Right lobe of liver (tissue), 6 donors: Measurements from ENCODE around the gene DNAJC10. TPM values are rescaled to one million over a fixed set of nuclear protein-coding genes. Genes with fewer than 3 reads are reported as not detected.
"Not testable (repeated sequence)": the region's sequence is repeated elsewhere in the genome, so short reads cannot be mapped to it uniquely, and the experiment has no call there.

Source experiments
- ATAC-seq, 4 donors: fragments of 200-7000 bp; cut with Tn5 transposase; one replicate each; pipeline ENCODE4 v1.9.1; 2020; ENCODE audit warnings: mild to moderate bottlenecking in 4 of 4, moderate library complexity in 4 of 4
- DNase-seq, 3 donors: peaks; one replicate each; pipeline ENCODE4 v3.0.0-alpha.2; 2020
- H3K27ac ChIP-seq, 3 donors: fragments of 200-600 bp; one replicate each; pipeline ENCODE4 v1.8.0; 2022
- H3K27me3 ChIP-seq, 2 donors: fragments of 200-600 bp; one replicate each; pipeline ENCODE4 v1.8.0; 2022
- H3K36me3 ChIP-seq, 4 donors: fragments of 200-600 bp; sonication (generic) in 1 of 4; one replicate each; pipeline versions ENCODE4 v1.5.1 to v1.8.0; 2017 to 2022; ENCODE audit warnings: control low read depth in 1 of 4
- H3K4me1 ChIP-seq, 4 donors: fragments of 200-600 bp; sonication (generic) in 1 of 4; one replicate each; pipeline versions ENCODE4 v1.5.1 to v1.8.0; 2017 to 2022; ENCODE audit warnings: control low read depth in 1 of 4
- H3K4me3 ChIP-seq, 3 donors: fragments of 200-600 bp; one replicate each; pipeline ENCODE4 v1.8.0; 2022
- H3K9me3 ChIP-seq, 4 donors: fragments of 200-600 bp; sonication (generic) in 1 of 4; one replicate each; pipeline versions ENCODE4 v1.5.1 to v1.8.0; 2017 to 2022; ENCODE audit warnings: control low read depth in 1 of 4
- CTCF ChIP-seq, 4 donors: fragments of 200-600 bp in 3 of 4; fragments of 450-650 bp in 1 of 4; IDR thresholded peaks; one replicate each; pipeline versions ENCODE4 v1.5.1 to v1.8.0; 2016 to 2022; ENCODE audit warnings: antibody characterized with exemption in 4 of 4, mild to moderate bottlenecking in 2 of 4
- POLR2A ChIP-seq: fragments of 450-650 bp; IDR thresholded peaks from one replicate; pipeline ENCODE4 v1.6.1; 2017; ENCODE audit warnings: antibody characterized with exemption, mild to moderate bottlenecking
- WGBS: methylation state at CpG from one replicate; pipeline ENCODE4 v1.1.6; 2018; ENCODE audit warnings: low coverage, low lambda C conversion rate; ENCODE audit not compliant: insufficient coverage; ENCODE audit errors: missing lambda C conversion rate; 5-methylcytosine and 5-hydroxymethylcytosine counted together
- intact Hi-C, 2 donors: fragments of 100-400 bp; cut with DNase I; formaldehyde crosslinking; loops; one replicate each; pipeline versions ENCODE4 v1.11.2 to v1.14.1; 2022
- total RNA-seq, 6 experiments: library from RNA; depleted of rRNA in 2 of 6; stranded (reverse); fragments of >200 nt in 2 of 6; fragmentation: NEBNext Ultra II Directional in 3 of 6; extraction: Animal tissue kit (Norgen Biotek cat#: 25700) in 3 of 6; gene quantifications; one replicate each; pipeline versions ENCODE4 v1.1.0 to v1.2.4, GENCODE V29; 2016 to 2023
- donor health status: DM: no; HTN: yes; CAD: no.
- donor health status: DM: no; HTN: no; CAD: no.
- donor health status: DM: no; HTN: no; CAD: no.
- donor health status: DM: no; HTN: yes; CAD: no.
- donor health status: DM: no; HTN: yes; CAD: no.

DNAJC10 gene
- total RNA-seq, 6 experiments from 2014 or later: 26.1 to 37.7 (median 33.0) TPM

- no peak for DNase-seq
- H3K4me1 ChIP-seq: peaks cover 0 to 14% (median 6%) of the 10 kb centered on the region in 4 donors
- intact Hi-C loops: no loop called here
- ATAC-seq: no peak
- no peak overlapping the region for H3K4me3 ChIP-seq
- no peaks in the 10 kb centered on the region for H3K27me3 ChIP-seq
- WGBS: 100% methylated on average over 1 of the region's 1 CpG
- no peaks in the 10 kb centered on the region for H3K9me3 ChIP-seq
- H3K27ac ChIP-seq: no peak overlapping the region
- H3K36me3 ChIP-seq: peaks cover 0 to 9% (median 4%) of the 10 kb centered on the region in 4 donors
- TF ChIP-seq CTCF (IDR thresholded peaks at IDR 0.05) (no peak), POLR2A (no peak)
Observed at GRCh38 chr2:182733572-182733971, 17.5 kb downstream of the DNAJC10 start.

DNA sequence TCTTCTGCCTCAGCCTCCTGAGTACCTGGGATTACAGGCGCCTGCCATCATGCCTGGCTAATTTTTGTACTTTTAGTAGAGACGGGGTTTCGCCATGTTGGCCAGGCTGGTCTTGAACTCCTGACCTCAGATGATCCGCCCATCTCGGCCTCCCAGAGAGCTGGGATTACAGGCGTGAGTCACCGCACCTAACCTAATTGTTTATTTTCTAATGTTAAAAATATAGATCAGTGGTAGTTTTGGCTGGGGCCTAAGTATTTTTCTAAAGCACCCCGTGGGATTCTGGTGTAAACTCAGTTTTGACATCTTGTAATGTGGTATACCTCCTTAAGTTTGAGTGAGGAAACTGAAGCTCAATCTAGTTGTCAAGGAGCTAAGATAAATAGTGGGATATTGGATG, 20.8 kb downstream of the DNAJC10 start:
- H3K4me3 ChIP-seq, H3K9me3 ChIP-seq, ATAC-seq, H3K27me3 ChIP-seq, intact Hi-C loops, H3K4me1 ChIP-seq, DNase-seq, H3K27ac ChIP-seq: not testable (repeated sequence)
- H3K36me3 ChIP-seq: peaks cover 0 to 16% (median 4%) of the 10 kb centered on the region in 4 donors
- 100% methylated on average over 6 of the region's 8 CpGs for WGBS

- intact Hi-C loops: no loop called here
- Histone ChIP-seq H3K4me1 (no peaks in the 10 kb centered on the region), H3K36me3 (peaks cover 0 to 42% (median 7%) of the 10 kb centered on the region in 4 donors), H3K9me3 (no peaks in the 10 kb centered on the region), H3K27ac (no peak overlapping the region), H3K27me3 (no peaks in the 10 kb centered on the region), H3K4me3 (no peak overlapping the region)
- no peak for DNase-seq
- WGBS: 74% methylated on average over 2 of the region's 2 CpGs
- no peak for ATAC-seq
- TF ChIP-seq CTCF (IDR thresholded peaks at IDR 0.05) (no peak), POLR2A (no peak)
Observed at GRCh38 chr2:182740701-182741100, 24.6 kb downstream of the DNAJC10 start.

GRCh38 chr2:182741620-182742019, 25.6 kb downstream of the DNAJC10 start:
- TF ChIP-seq CTCF (IDR thresholded peaks at IDR 0.05) (no peak), POLR2A (no peak)
- Histone ChIP-seq H3K27me3 (no peaks in the 10 kb centered on the region), H3K9me3 (no peaks in the 10 kb centered on the region), H3K36me3 (peaks cover 0 to 38% (median 5%) of the 10 kb centered on the region in 4 donors), H3K4me3 (no peak overlapping the region), H3K4me1 (no peaks in the 10 kb centered on the region), H3K27ac (no peak overlapping the region)
- DNase-seq (no peak), ATAC-seq (no peak)
- intact Hi-C loops: no loop called here
- WGBS: 88% methylated on average over 2 of the region's 2 CpGs

- no peak for ATAC-seq
- WGBS: 77% methylated on average over 1 of the region's 2 CpGs
- TF ChIP-seq POLR2A: no peak
- no peak for TF ChIP-seq CTCF (IDR thresholded peaks at IDR 0.05)
Observed at GRCh38 chr2:182744490-182744889, 28.4 kb downstream of the DNAJC10 start.

More at GRCh38 chr2:182744490-182744889, 28.4 kb downstream of the DNAJC10 start:
- Histone ChIP-seq H3K36me3 (peaks cover 0 to 32% (median 3%) of the 10 kb centered on the region in 4 donors), H3K4me3 (no peak overlapping the region), H3K27ac (no peak overlapping the region), H3K9me3 (no peaks in the 10 kb centered on the region), H3K4me1 (no peaks in the 10 kb centered on the region), H3K27me3 (no peaks in the 10 kb centered on the region)
- intact Hi-C loops: no loop called here
- no peak for DNase-seq
